GM23338 (cell line): ENCODE measurements around the gene SARS1. TPM values are rescaled to one million over a fixed set of nuclear protein-coding genes. Genes with fewer than 3 reads are reported as not detected.

Experiments used
- ATAC-seq: fragments of 200-7000 bp; cut with Tn5 transposase; 3 replicates; pipeline ENCODE4 v1.9.1; 2020
- DNase-seq: peaks from one replicate; pipeline ENCODE4 v3.0.0-alpha.2; 2015; ENCODE audit warnings: low spot score
- H2AFZ ChIP-seq: fragments of 200-600 bp; sonication (generic); 2 replicates; pipeline ENCODE4 v1.8.0; 2016; ENCODE audit warnings: antibody characterized with exemption, mild to moderate bottlenecking, moderate library complexity
- H3F3A ChIP-seq: fragments of 200-600 bp; sonication (generic); replicated peaks from 2 replicates; pipeline ENCODE4 v1.8.0; 2017; ENCODE audit warnings: antibody characterized with exemption, mixed run types, low read depth
- H3K27ac ChIP-seq: fragments of 200-600 bp; sonication (generic); 2 replicates; pipeline ENCODE4 v1.6.1; 2016; ENCODE audit warnings: low read depth
- H3K27me3 ChIP-seq: fragments of 200-600 bp; sonication (generic); 2 replicates; pipeline ENCODE4 v1.8.0; 2016; ENCODE audit warnings: mild to moderate bottlenecking, mixed run types, moderate library complexity; ENCODE audit not compliant: insufficient read depth
- H3K36me3 ChIP-seq: fragments of 200-600 bp; sonication (generic); 2 replicates; pipeline ENCODE4 v1.8.0; 2016; ENCODE audit warnings: mild to moderate bottlenecking; ENCODE audit not compliant: insufficient read depth
- H3K4me1 ChIP-seq: fragments of 200-600 bp; sonication (generic); 2 replicates; pipeline ENCODE4 v1.8.0; 2016; ENCODE audit warnings: mild to moderate bottlenecking, moderate library complexity; ENCODE audit not compliant: insufficient read depth
- H3K4me2 ChIP-seq: fragments of 200-600 bp; sonication (generic); 2 replicates; pipeline ENCODE4 v1.7.1; 2017; ENCODE audit warnings: mixed run types
- H3K4me3 ChIP-seq: fragments of 200-600 bp; sonication (generic); 2 replicates; pipeline ENCODE4 v1.6.1; 2016; ENCODE audit warnings: mixed run types
- H3K79me2 ChIP-seq: fragments of 200-600 bp; sonication (generic); replicated peaks from 2 replicates; pipeline ENCODE4 v1.8.0; 2017; ENCODE audit warnings: mild to moderate bottlenecking; ENCODE audit not compliant: insufficient read depth
- H3K9me2 ChIP-seq: fragments of 200-600 bp; sonication (generic); 2 replicates; pipeline ENCODE4 v1.8.0; 2017; ENCODE audit not compliant: insufficient read depth
- H4K20me1 ChIP-seq: fragments of 200-600 bp; sonication (generic); replicated peaks from 2 replicates; pipeline ENCODE4 v1.8.0; 2017; ENCODE audit warnings: mild to moderate bottlenecking; ENCODE audit not compliant: insufficient read depth
- H3K27ac Mint-ChIP-seq: 2 replicates; pipeline ENCODE4 v1.8.0; 2020; ENCODE audit warnings: inconsistent platforms, mild to moderate bottlenecking, moderate library complexity, mixed read lengths
- H3K27me3 Mint-ChIP-seq: 3 replicates; pipeline ENCODE4 v1.8.0; 2022; ENCODE audit warnings: low read depth, mild to moderate bottlenecking, moderate library complexity, mixed read lengths, inconsistent platforms; ENCODE audit not compliant: insufficient read depth, poor library complexity
- H3K36me3 Mint-ChIP-seq: 3 replicates; pipeline ENCODE4 v1.8.0; 2021; ENCODE audit warnings: low read depth, mild to moderate bottlenecking, inconsistent platforms, moderate library complexity, mixed read lengths
- H3K4me1 Mint-ChIP-seq: 3 replicates; pipeline ENCODE4 v1.8.0; 2020; ENCODE audit warnings: mild to moderate bottlenecking, inconsistent platforms, mixed read lengths
- H3K4me3 Mint-ChIP-seq: 3 replicates; pipeline ENCODE4 v1.8.0; 2021; ENCODE audit warnings: moderate library complexity, mild to moderate bottlenecking, inconsistent platforms, mixed read lengths
- H3K9me3 Mint-ChIP-seq: 3 replicates; pipeline ENCODE4 v1.8.0; 2020; ENCODE audit warnings: moderate library complexity, mild to moderate bottlenecking, inconsistent platforms, mixed read lengths
- EZH2 ChIP-seq: fragments of 200-600 bp; sonication (generic); IDR thresholded peaks from one replicate; pipeline ENCODE4 v1.8.0; 2017; ENCODE audit warnings: antibody characterized with exemption, mild to moderate bottlenecking, low read depth; ENCODE audit not compliant: unreplicated experiment
- EZH2phosphoT487 ChIP-seq: fragments of 200-600 bp; sonication (generic); IDR thresholded peaks from one replicate; pipeline ENCODE4 v1.8.1; 2018; ENCODE audit warnings: antibody characterized with exemption; ENCODE audit not compliant: unreplicated experiment
- JUNB ChIP-seq: IDR thresholded peaks from one replicate; pipeline ENCODE4 v1.6.1; 2016; ENCODE audit warnings: antibody characterized with exemption; ENCODE audit not compliant: unreplicated experiment
- NANOG ChIP-seq: IDR thresholded peaks from 2 replicates; pipeline ENCODE4 v1.6.1; 2016; ENCODE audit warnings: antibody characterized with exemption, borderline replicate concordance
- POLR2AphosphoS5 ChIP-seq: IDR thresholded peaks from 2 replicates; pipeline ENCODE4 v1.6.1; 2016; ENCODE audit warnings: antibody characterized with exemption, low read depth
- ZNF114 ChIP-seq: fragments of 250-450 bp; sonication (Bioruptor Pico); IDR thresholded peaks from 2 replicates; pipeline ENCODE4 v1.5.0; 2020; ENCODE audit warnings: mild to moderate bottlenecking, moderate library complexity
- ZNF331 ChIP-seq: fragments of 250-450 bp; sonication (Bioruptor Pico); IDR thresholded peaks from 2 replicates; pipeline ENCODE4 v1.5.0; 2020; ENCODE audit warnings: low read depth, mild to moderate bottlenecking, moderate library complexity
- ZNF462 ChIP-seq: fragments of 250-450 bp; sonication (Bioruptor Pico); IDR thresholded peaks from 2 replicates; pipeline ENCODE4 v1.5.0; 2020; ENCODE audit warnings: mild to moderate bottlenecking, moderate library complexity
- polyA plus RNA-seq: library from polyadenylated mRNA; unstranded; fragments of >200 nt; fragmentation: Nextera tagmentation; extraction: Ambion mirVana; gene quantifications from 2 replicates; pipeline ENCODE4 v1.2.1, GENCODE V29; 2016
- total RNA-seq: library from RNA; depleted of rRNA; stranded (reverse); fragments of >200 nt; shearing (Covaris generic); gene quantifications from 2 replicates; pipeline ENCODE4 v1.2.3, GENCODE V29; 2014
- TF ChIP-seq, protein P1 (sequence below): IDR thresholded peaks from one replicate; pipeline ENCODE4 v1.6.1; 2018; ENCODE audit warnings: antibody characterized with exemption; ENCODE audit not compliant: unreplicated experiment

SARS1 gene
- total and polyA plus RNA-seq, 2 experiments from 2014 or later = 141 to 166 TPM

- H3K27me3 ChIP-seq = peaks cover 5% of the 10 kb centered on the region; the same call in 1 of the 2 replicates
- Mint-ChIP-seq H3K36me3 (peaks cover 3% of the 10 kb centered on the region), H3K9me3 (no peaks in the 10 kb centered on the region; the same call in none of the 3 replicates), H3K4me3 (no peak overlapping the region), H3K27ac (no peak overlapping the region), H3K27me3 (peaks cover 22% of the 10 kb centered on the region), H3K4me1 (peaks cover 38% of the 10 kb centered on the region)
- H3K36me3 ChIP-seq = no peaks in the 10 kb centered on the region
- H3K4me1 ChIP-seq = peaks cover 43% of the 10 kb centered on the region
- ATAC-seq (no peak), DNase-seq (no peak)
- no peak overlapping the region for H3K27ac ChIP-seq
- peaks cover 18% of the 10 kb centered on the region for H3F3A ChIP-seq
- no peaks in the 10 kb centered on the region for H4K20me1 ChIP-seq
- no peak overlapping the region for H2AFZ ChIP-seq
- H3K9me2 ChIP-seq = no peaks in the 10 kb centered on the region
- H3K4me3 ChIP-seq = no peak overlapping the region
- no peak overlapping the region for H3K4me2 ChIP-seq
- TF ChIP-seq JUNB (no peak), ZNF331 (no peak), POLR2AphosphoS5 (no peak), EZH2 (no peak), NANOG (no peak), EZH2phosphoT487 (no peak)
- TF ChIP-seq, protein P1, sequence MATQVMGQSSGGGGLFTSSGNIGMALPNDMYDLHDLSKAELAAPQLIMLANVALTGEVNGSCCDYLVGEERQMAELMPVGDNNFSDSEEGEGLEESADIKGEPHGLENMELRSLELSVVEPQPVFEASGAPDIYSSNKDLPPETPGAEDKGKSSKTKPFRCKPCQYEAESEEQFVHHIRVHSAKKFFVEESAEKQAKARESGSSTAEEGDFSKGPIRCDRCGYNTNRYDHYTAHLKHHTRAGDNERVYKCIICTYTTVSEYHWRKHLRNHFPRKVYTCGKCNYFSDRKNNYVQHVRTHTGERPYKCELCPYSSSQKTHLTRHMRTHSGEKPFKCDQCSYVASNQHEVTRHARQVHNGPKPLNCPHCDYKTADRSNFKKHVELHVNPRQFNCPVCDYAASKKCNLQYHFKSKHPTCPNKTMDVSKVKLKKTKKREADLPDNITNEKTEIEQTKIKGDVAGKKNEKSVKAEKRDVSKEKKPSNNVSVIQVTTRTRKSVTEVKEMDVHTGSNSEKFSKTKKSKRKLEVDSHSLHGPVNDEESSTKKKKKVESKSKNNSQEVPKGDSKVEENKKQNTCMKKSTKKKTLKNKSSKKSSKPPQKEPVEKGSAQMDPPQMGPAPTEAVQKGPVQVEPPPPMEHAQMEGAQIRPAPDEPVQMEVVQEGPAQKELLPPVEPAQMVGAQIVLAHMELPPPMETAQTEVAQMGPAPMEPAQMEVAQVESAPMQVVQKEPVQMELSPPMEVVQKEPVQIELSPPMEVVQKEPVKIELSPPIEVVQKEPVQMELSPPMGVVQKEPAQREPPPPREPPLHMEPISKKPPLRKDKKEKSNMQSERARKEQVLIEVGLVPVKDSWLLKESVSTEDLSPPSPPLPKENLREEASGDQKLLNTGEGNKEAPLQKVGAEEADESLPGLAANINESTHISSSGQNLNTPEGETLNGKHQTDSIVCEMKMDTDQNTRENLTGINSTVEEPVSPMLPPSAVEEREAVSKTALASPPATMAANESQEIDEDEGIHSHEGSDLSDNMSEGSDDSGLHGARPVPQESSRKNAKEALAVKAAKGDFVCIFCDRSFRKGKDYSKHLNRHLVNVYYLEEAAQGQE = no peak
- no peaks in the 10 kb centered on the region for H3K79me2 ChIP-seq
These were observed 30.3 kb downstream of the SARS1 start for GRCh38 chr1:109243860-109244552.

DNA sequence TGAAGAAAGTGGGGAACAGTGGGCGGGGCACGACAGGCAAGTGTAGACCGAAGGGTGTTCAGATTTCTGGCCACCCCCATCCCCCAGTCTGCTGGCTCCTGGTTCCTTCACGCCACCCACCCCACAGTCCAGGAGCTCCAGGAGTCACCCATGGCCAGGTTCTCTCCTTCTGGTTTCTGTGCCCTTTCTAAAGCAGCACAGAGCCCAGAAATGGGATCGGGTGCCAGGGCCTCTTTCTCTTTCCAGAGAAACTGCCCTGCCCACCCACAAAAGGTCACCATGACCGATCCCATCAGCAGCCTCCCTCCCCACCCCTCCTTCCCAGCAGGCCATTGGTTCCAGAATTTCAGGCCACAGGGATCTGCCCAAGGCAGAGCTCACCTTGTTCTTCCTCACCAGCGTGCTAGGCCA, 32.4 kb downstream of the SARS1 start:
- DNase-seq = no peak
- Histone ChIP-seq H3K4me1 (peaks cover 28% of the 10 kb centered on the region), H3K4me3 (no peak overlapping the region)

More for the DNA sequence above, 32.4 kb downstream of the SARS1 start:
- no peak overlapping the region for H3K27ac ChIP-seq
- H3F3A ChIP-seq = peaks cover 7% of the 10 kb centered on the region; the same call in 1 of the 2 replicates
- Mint-ChIP-seq H3K9me3 (peaks cover 6% of the 10 kb centered on the region), H3K4me3 (no peak overlapping the region), H3K27ac (no peak overlapping the region), H3K4me1 (peaks cover 22% of the 10 kb centered on the region), H3K36me3 (peaks cover 8% of the 10 kb centered on the region), H3K27me3 (peaks cover 25% of the 10 kb centered on the region)
- no peaks in the 10 kb centered on the region for H3K9me2 ChIP-seq
- no peaks in the 10 kb centered on the region for H4K20me1 ChIP-seq
- ATAC-seq = no peak
- H3K4me2 ChIP-seq = no peak overlapping the region
- peaks cover 12% of the 10 kb centered on the region for H3K27me3 ChIP-seq
- TF ChIP-seq NANOG (no peak), ZNF114 (CRISPR knock-in tag) (no peak), JUNB (no peak), EZH2phosphoT487 (no peak), POLR2AphosphoS5 (no peak), ZNF462 (CRISPR knock-in tag) (no peak)
- no peaks in the 10 kb centered on the region for H3K36me3 ChIP-seq
- no peak overlapping the region for H2AFZ ChIP-seq
- H3K79me2 ChIP-seq = no peaks in the 10 kb centered on the region
